ENCODE results near the gene TEKT4.
"Not testable (repeated sequence)": the region's sequence is repeated elsewhere in the genome, so short reads cannot be mapped to it uniquely, and the experiment has no call there.

The TEKT4 gene

GRCh38 chr2:94923196-94923595, 52.0 kb downstream of the TEKT4 start:
- POLR2A ChIA-PET: no interaction called here

GRCh38 chr2:94924999-94925398, 53.8 kb downstream of the TEKT4 start:
- H3K4me3 ChIP-seq (ENCODE audit: low read depth, low read length); DNase-seq (ENCODE audit: low read depth, low spot score); CTCF ChIA-PET; POLR2A ChIA-PET: not testable (repeated sequence)

More at GRCh38 chr2:94923196-94923595, 52.0 kb downstream of the TEKT4 start:
- H3K4me3 ChIP-seq (ENCODE audit: low read depth, low read length): no peak overlapping the region
- no peak for DNase-seq (ENCODE audit: low read depth, low spot score)
- no peak for TF ChIP-seq CTCF (IDR thresholded peaks at IDR 0.05; ENCODE audit: insufficient read depth, low read length, missing control alignments)
- CTCF ChIA-PET: interaction anchor here (1.1 kb wide), 1 partner anchor 34 kb away, joined by 4 read pairs; no protein-coding TSS in a partner anchor

Measured in AG04449 (cell line).